K562 (cell line): Measurements from ENCODE around the gene BAIAP2. TPM values are rescaled to one million over a fixed set of nuclear protein-coding genes. Genes with fewer than 3 reads are reported as not detected.

Experiments used
- BHLHE40 ChIP-seq: IDR thresholded peaks from 2 replicates; pipeline ENCODE4 v1.6.1; 2011; ENCODE audit warnings: low read length, improper control_type of control experiment
- E2F4 ChIP-seq: sonication (generic); formaldehyde crosslinking; IDR thresholded peaks from 2 replicates; pipeline ENCODE4 v1.8.0; 2022; ENCODE audit warnings: mild to moderate bottlenecking, low read depth, missing genetic modification reagents
- ESRRA ChIP-seq: fragments of 450-650 bp; IDR thresholded peaks from 2 replicates; pipeline ENCODE4 v1.6.1; 2014; ENCODE audit warnings: low read depth, mild to moderate bottlenecking, moderate library complexity, borderline replicate concordance
- FOXK2 ChIP-seq, 2 experiments: fragments of 450-650 bp; IDR thresholded peaks in 1 of 2; conservative IDR thresholded peaks in 1 of 2; 2 replicates each; pipeline ENCODE4 v1.6.1; 2016; ENCODE audit warnings: low read depth in 2 of 2, mild to moderate bottlenecking in 1 of 2
- GABPB2 ChIP-seq: fragments of 250-450 bp; sonication (Bioruptor Pico); conservative IDR thresholded peaks from 2 replicates; pipeline ENCODE4 v1.5.1; 2021; ENCODE audit warnings: mild to moderate bottlenecking
- RAD21 ChIP-seq, 2 experiments: fragments of 250-450 bp in 1 of 2; fragments of 450-650 bp in 1 of 2; sonication (Bioruptor Pico) in 1 of 2; formaldehyde crosslinking in 1 of 2; IDR thresholded peaks in 1 of 2; conservative IDR thresholded peaks in 1 of 2; 2 replicates each; pipeline versions ENCODE4 v1.4.0 to v1.8.0; 2020 to 2022; ENCODE audit warnings: mild to moderate bottlenecking in 2 of 2, moderate library complexity in 1 of 2
- TEAD2 ChIP-seq: fragments of 450-650 bp; IDR thresholded peaks from 2 replicates; pipeline ENCODE4 v1.6.1; 2016; ENCODE audit warnings: missing genetic modification characterization, control low read depth, missing compliant biosample characterization
- TFAM ChIP-seq: fragments of 250-450 bp; sonication (Bioruptor Pico); conservative IDR thresholded peaks from 2 replicates; pipeline ENCODE4 v1.5.0; 2021; ENCODE audit warnings: mild to moderate bottlenecking, moderate library complexity
- ZBTB7A ChIP-seq: IDR thresholded peaks from 2 replicates; pipeline ENCODE4 v1.6.1; 2011; ENCODE audit warnings: low read depth, mild to moderate bottlenecking, low read length, moderate library complexity, borderline replicate concordance; ENCODE audit not compliant: control insufficient read depth
- ZNF436 ChIP-seq: fragments of 250-450, 450-650 bp; sonication (Bioruptor Pico); formaldehyde crosslinking; IDR thresholded peaks from 2 replicates; pipeline ENCODE4 v1.7.0; 2020; ENCODE audit warnings: mild to moderate bottlenecking
- ZNF79 ChIP-seq: fragments of 250-450 bp; sonication (Bioruptor Pico); IDR thresholded peaks from 2 replicates; pipeline ENCODE4 v1.4.0; 2020; ENCODE audit warnings: low read depth, mild to moderate bottlenecking, moderate library complexity
- polyA plus RNA-seq, 8 experiments: library from polyadenylated mRNA; depleted of rRNA in 4 of 8; stranded (reverse) in 5 of 8; unstranded in 3 of 8; fragments of >200 nt; fragmentation: Nextera tagmentation in 2 of 8; fragmentation: Illumina TruSeq in 1 of 8; extraction: Ambion mirVana in 2 of 8; extraction: Trizol in 1 of 8; gene quantifications; 2 replicates each; pipeline versions ENCODE4 v1.2.1 to v1.2.3, GENCODE V29; 2011 to 2014; ENCODE audit warnings: inconsistent platforms in 1 of 8, missing spikeins in 1 of 8
- total RNA-seq, 7 experiments: library from RNA; depleted of rRNA in 6 of 7; stranded (reverse); fragments of >200 nt in 6 of 7; fragmentation: Illumina TruSeq in 2 of 7; extraction: Trizol in 2 of 7; gene quantifications; 2 replicates each; pipeline versions ENCODE4 v1.2.1 to v1.2.3, GENCODE V29; 2011 to 2021; ENCODE audit warnings: low replicate concordance in 1 of 7
- TF ChIP-seq, protein P1 (sequence below): fragments of 200-600 bp; sonication (generic); IDR thresholded peaks from one replicate; pipeline ENCODE4 v1.6.1; 2012; ENCODE audit warnings: mild to moderate bottlenecking, low read depth, low read length, inconsistent platforms
- TF ChIP-seq, protein P2 (sequence below): sonication (generic); formaldehyde crosslinking; IDR thresholded peaks from 2 replicates; pipeline ENCODE4 v1.8.1; 2022; ENCODE audit warnings: missing genetic modification reagents

BAIAP2 gene
- total and polyA plus RNA-seq, 9 of the 15 experiments (the other 6 are each of a cell fraction or from before 2014, with no cell fraction given) = 2.3 to 51.6 (median 18.4) TPM

DNA sequence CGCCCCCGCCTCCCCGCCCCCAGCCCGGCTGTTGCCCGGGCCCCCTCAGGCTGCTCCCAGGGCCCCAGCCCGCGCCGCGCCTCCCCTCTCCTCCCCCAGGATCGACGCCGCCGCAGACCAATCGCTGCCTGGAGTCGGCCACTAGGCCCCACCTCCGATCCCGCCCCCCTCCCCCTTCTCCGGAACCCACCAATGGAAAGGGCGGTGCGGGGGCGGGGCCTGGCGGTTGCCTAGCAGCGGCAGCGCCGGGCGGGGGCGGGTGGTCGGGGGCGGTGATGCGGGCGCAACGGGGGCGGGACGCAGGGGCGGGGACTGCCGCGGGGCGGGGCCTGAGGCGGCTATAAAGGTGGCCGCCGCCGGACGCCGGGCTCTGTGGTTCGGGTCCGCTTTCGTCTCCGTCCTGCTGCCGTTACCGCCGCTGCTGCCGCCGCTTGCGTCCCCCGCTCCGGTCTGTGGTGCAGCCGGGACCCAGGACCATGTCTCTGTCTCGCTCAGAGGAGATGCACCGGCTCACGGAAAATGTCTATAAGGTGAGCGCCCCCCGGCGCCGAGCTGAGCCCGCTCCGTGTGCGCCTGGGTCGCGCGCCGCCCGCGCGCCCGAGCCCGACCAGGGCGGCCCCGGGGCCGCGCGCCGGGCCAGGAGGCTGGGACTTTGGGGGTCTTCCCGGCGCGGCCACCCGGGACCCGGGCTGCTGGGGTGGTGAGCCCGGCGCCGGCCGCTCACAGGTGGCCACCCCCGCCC lies at the start of gene BAIAP2 (continued):
- TF ChIP-seq, protein P1, sequence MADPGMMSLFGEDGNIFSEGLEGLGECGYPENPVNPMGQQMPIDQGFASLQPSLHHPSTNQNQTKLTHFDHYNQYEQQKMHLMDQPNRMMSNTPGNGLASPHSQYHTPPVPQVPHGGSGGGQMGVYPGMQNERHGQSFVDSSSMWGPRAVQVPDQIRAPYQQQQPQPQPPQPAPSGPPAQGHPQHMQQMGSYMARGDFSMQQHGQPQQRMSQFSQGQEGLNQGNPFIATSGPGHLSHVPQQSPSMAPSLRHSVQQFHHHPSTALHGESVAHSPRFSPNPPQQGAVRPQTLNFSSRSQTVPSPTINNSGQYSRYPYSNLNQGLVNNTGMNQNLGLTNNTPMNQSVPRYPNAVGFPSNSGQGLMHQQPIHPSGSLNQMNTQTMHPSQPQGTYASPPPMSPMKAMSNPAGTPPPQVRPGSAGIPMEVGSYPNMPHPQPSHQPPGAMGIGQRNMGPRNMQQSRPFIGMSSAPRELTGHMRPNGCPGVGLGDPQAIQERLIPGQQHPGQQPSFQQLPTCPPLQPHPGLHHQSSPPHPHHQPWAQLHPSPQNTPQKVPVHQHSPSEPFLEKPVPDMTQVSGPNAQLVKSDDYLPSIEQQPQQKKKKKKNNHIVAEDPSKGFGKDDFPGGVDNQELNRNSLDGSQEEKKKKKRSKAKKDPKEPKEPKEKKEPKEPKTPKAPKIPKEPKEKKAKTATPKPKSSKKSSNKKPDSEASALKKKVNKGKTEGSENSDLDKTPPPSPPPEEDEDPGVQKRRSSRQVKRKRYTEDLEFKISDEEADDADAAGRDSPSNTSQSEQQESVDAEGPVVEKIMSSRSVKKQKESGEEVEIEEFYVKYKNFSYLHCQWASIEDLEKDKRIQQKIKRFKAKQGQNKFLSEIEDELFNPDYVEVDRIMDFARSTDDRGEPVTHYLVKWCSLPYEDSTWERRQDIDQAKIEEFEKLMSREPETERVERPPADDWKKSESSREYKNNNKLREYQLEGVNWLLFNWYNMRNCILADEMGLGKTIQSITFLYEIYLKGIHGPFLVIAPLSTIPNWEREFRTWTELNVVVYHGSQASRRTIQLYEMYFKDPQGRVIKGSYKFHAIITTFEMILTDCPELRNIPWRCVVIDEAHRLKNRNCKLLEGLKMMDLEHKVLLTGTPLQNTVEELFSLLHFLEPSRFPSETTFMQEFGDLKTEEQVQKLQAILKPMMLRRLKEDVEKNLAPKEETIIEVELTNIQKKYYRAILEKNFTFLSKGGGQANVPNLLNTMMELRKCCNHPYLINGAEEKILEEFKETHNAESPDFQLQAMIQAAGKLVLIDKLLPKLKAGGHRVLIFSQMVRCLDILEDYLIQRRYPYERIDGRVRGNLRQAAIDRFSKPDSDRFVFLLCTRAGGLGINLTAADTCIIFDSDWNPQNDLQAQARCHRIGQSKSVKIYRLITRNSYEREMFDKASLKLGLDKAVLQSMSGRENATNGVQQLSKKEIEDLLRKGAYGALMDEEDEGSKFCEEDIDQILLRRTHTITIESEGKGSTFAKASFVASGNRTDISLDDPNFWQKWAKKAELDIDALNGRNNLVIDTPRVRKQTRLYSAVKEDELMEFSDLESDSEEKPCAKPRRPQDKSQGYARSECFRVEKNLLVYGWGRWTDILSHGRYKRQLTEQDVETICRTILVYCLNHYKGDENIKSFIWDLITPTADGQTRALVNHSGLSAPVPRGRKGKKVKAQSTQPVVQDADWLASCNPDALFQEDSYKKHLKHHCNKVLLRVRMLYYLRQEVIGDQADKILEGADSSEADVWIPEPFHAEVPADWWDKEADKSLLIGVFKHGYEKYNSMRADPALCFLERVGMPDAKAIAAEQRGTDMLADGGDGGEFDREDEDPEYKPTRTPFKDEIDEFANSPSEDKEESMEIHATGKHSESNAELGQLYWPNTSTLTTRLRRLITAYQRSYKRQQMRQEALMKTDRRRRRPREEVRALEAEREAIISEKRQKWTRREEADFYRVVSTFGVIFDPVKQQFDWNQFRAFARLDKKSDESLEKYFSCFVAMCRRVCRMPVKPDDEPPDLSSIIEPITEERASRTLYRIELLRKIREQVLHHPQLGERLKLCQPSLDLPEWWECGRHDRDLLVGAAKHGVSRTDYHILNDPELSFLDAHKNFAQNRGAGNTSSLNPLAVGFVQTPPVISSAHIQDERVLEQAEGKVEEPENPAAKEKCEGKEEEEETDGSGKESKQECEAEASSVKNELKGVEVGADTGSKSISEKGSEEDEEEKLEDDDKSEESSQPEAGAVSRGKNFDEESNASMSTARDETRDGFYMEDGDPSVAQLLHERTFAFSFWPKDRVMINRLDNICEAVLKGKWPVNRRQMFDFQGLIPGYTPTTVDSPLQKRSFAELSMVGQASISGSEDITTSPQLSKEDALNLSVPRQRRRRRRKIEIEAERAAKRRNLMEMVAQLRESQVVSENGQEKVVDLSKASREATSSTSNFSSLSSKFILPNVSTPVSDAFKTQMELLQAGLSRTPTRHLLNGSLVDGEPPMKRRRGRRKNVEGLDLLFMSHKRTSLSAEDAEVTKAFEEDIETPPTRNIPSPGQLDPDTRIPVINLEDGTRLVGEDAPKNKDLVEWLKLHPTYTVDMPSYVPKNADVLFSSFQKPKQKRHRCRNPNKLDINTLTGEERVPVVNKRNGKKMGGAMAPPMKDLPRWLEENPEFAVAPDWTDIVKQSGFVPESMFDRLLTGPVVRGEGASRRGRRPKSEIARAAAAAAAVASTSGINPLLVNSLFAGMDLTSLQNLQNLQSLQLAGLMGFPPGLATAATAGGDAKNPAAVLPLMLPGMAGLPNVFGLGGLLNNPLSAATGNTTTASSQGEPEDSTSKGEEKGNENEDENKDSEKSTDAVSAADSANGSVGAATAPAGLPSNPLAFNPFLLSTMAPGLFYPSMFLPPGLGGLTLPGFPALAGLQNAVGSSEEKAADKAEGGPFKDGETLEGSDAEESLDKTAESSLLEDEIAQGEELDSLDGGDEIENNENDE = no peak
- no peak for TF ChIP-seq ZNF79 (CRISPR knock-in tag)
- no peak for TF ChIP-seq FOXK2 (conservative IDR thresholded peaks at IDR 0.05 in 1 of 2, IDR thresholded peaks at IDR 0.05 in 1 of 2; ENCODE audit: low read depth in 2 of 2)
- peak in 1 of 2 experiments; percentile 24; a peak in 1 of 4 replicates for TF ChIP-seq RAD21 (CRISPR knock-in tag; conservative IDR thresholded peaks at IDR 0.05 in 1 of 2, IDR thresholded peaks at IDR 0.05 in 1 of 2)
- TF ChIP-seq ESRRA = no peak; the same call in 1 of the 2 replicates
- TF ChIP-seq, protein P2, sequence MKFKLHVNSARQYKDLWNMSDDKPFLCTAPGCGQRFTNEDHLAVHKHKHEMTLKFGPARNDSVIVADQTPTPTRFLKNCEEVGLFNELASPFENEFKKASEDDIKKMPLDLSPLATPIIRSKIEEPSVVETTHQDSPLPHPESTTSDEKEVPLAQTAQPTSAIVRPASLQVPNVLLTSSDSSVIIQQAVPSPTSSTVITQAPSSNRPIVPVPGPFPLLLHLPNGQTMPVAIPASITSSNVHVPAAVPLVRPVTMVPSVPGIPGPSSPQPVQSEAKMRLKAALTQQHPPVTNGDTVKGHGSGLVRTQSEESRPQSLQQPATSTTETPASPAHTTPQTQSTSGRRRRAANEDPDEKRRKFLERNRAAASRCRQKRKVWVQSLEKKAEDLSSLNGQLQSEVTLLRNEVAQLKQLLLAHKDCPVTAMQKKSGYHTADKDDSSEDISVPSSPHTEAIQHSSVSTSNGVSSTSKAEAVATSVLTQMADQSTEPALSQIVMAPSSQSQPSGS (CRISPR knock-in tag) = no peak
- TF ChIP-seq E2F4 (CRISPR knock-in tag) = no peak
- no peak for TF ChIP-seq ZNF436 (CRISPR knock-in tag)
- TF ChIP-seq BHLHE40 = no peak
- TF ChIP-seq GABPB2 = no peak
- no peak for TF ChIP-seq TFAM (CRISPR knock-in tag)
- TF ChIP-seq TEAD2 = no peak
- peak; percentile 68; the same call in 1 of the 2 replicates for TF ChIP-seq ZBTB7A
